ENCODE results near the gene PPCDC.

DNA sequence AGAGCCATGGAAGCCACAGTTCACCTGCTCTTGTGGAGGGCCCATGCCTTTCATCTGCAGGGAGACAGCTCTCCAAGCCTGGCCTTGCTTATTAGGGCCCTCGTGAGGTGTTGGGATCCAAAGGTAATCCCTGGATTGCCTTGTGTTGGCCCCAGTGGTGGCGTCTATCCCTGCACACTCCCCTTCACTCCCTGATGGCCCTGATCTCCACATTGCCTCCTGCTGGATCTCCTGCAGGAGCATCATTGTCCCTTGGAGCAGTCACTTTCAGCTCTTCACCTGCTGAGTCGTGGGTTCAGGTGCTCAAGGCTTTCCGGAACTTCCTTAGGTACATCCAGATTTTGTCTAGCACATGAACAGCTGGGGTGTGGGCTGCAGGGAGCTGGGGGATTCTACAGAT lies 7.0 kb downstream of the PPCDC start:
- TF ChIP-seq CTCF (IDR thresholded peaks at IDR 0.05) (no peak), POLR2A (IDR thresholded peaks at IDR 0.05; ENCODE audit: low read depth) (no peak), EP300 (IDR thresholded peaks at IDR 0.05) (no peak)

All from esophagus muscularis mucosa (tissue), 4 donors.